GM06990 (cell line): ENCODE data around the gene CPA1.

Experiments
- DNase-seq: peaks from one replicate; pipeline ENCODE4 v3.0.0-alpha.2; 2011; ENCODE audit not compliant: insufficient read length; ENCODE audit errors: extremely low read depth
- H3K27me3 ChIP-seq: replicated peaks from 2 replicates; pipeline ENCODE4 v1.6.0; 2011; ENCODE audit warnings: low read length; ENCODE audit not compliant: control insufficient read depth, insufficient read depth
- H3K36me3 ChIP-seq: 2 replicates; pipeline ENCODE4 v1.5.1; 2011; ENCODE audit warnings: low read length; ENCODE audit not compliant: control insufficient read depth, insufficient read depth
- H3K4me3 ChIP-seq: replicated peaks from 2 replicates; pipeline ENCODE4 v1.5.1; 2011; ENCODE audit warnings: low read depth, mild to moderate bottlenecking, control low read depth, low read length
- CTCF ChIP-seq: IDR thresholded peaks from 2 replicates; pipeline ENCODE4 v1.5.1; 2011; ENCODE audit warnings: low read length, control low read depth, mild to moderate bottlenecking, inconsistent platforms; ENCODE audit not compliant: insufficient read depth, poor library complexity, severe bottlenecking

The CPA1 gene

GRCh38 chr7:130390486-130390885 lies 10.2 kb downstream of the CPA1 start:
- no peak for TF ChIP-seq CTCF
- no peak for DNase-seq
- Histone ChIP-seq H3K4me3 (no peak overlapping the region), H3K27me3 (no peaks in the 10 kb centered on the region), H3K36me3 (no peaks in the 10 kb centered on the region)

- H3K4me3 ChIP-seq: no peak overlapping the region
- DNase-seq: no peak
- TF ChIP-seq CTCF: no peak
Observed at GRCh38 chr7:130393101-130393561, 12.8 kb downstream of the CPA1 start.

GRCh38 chr7:130393841-130394411 lies 13.6 kb downstream of the CPA1 start:
- no peak for TF ChIP-seq CTCF
- Histone ChIP-seq H3K27me3 (no peaks in the 10 kb centered on the region), H3K36me3 (no peaks in the 10 kb centered on the region), H3K4me3 (no peak overlapping the region)
- no peak for DNase-seq

More at GRCh38 chr7:130393101-130393561, 12.8 kb downstream of the CPA1 start:
- H3K36me3 ChIP-seq: no peaks in the 10 kb centered on the region
- no peaks in the 10 kb centered on the region for H3K27me3 ChIP-seq

- DNase-seq: no peak
- no peak for TF ChIP-seq CTCF
- H3K36me3 ChIP-seq: no peaks in the 10 kb centered on the region
- no peaks in the 10 kb centered on the region for H3K27me3 ChIP-seq
- H3K4me3 ChIP-seq: no peak overlapping the region
Observed at GRCh38 chr7:130394421-130395195, 14.3 kb downstream of the CPA1 start.

GRCh38 chr7:130395421-130395820 lies 15.1 kb downstream of the CPA1 start:
- no peaks in the 10 kb centered on the region for H3K27me3 ChIP-seq
- no peak overlapping the region for H3K4me3 ChIP-seq
- no peak for TF ChIP-seq CTCF
- DNase-seq: no peak
- H3K36me3 ChIP-seq: peaks cover 1% of the 10 kb centered on the region; the same call in 1 of the 2 replicates
